CD14-positive monocyte (primary cell): Measurements from ENCODE around the gene PLD6. TPM values are rescaled to one million over a fixed set of nuclear protein-coding genes. Genes with fewer than 3 reads are reported as not detected.

Experiments used
- DNase-seq, 3 donors: peaks; one replicate each; pipeline ENCODE4 v3.0.0-alpha.2; 2011 to 2022
- H2AFZ ChIP-seq: 2 replicates; pipeline ENCODE4 v1.6.0; 2012; ENCODE audit warnings: mild to moderate bottlenecking, low read depth, low read length, inconsistent platforms; ENCODE audit not compliant: insufficient read depth, poor library complexity, severe bottlenecking
- H3K27ac ChIP-seq, 2 donors: 1 replicate in 1 of 2; 2 replicates in 1 of 2; pipeline ENCODE4 v1.5.1; 2012 to 2013; ENCODE audit warnings: low read length in 2 of 2, control low read depth in 1 of 2, inconsistent platforms in 1 of 2, low read depth in 1 of 2, mild to moderate bottlenecking in 1 of 2
- H3K27me3 ChIP-seq, 2 donors: one replicate each; pipeline versions ENCODE4 v1.6.0 to v1.6.1; 2011 to 2013; ENCODE audit warnings: low read length in 2 of 2; ENCODE audit not compliant: control insufficient read depth in 2 of 2, insufficient read depth in 2 of 2
- H3K36me3 ChIP-seq, 2 donors: replicated peaks in 1 of 2; 1 replicate in 1 of 2; 2 replicates in 1 of 2; pipeline versions ENCODE4 v1.5.1 to v1.6.1; 2012 to 2013; ENCODE audit warnings: low read length in 2 of 2, control low read depth in 1 of 2, inconsistent platforms in 1 of 2, mild to moderate bottlenecking in 1 of 2; ENCODE audit not compliant: insufficient read depth in 2 of 2, control insufficient read depth in 1 of 2
- H3K4me1 ChIP-seq, 2 donors: 1 replicate in 1 of 2; 2 replicates in 1 of 2; pipeline versions ENCODE4 v1.5.1 to v1.6.1; 2012 to 2013; ENCODE audit warnings: low read length in 2 of 2, control low read depth in 1 of 2, inconsistent platforms in 1 of 2, mild to moderate bottlenecking in 1 of 2, moderate library complexity in 1 of 2; ENCODE audit not compliant: insufficient read depth in 2 of 2, control insufficient read depth in 1 of 2
- H3K4me2 ChIP-seq: replicated peaks from 2 replicates; pipeline ENCODE3; 2012; ENCODE audit warnings: low read length, moderate library complexity, mild to moderate bottlenecking; ENCODE audit not compliant: poor library complexity, severe bottlenecking; ENCODE audit errors: extremely low read depth
- H3K4me3 ChIP-seq, 3 experiments: fragments of 200-600 bp in 1 of 3; sonication (generic) in 1 of 3; replicated peaks in 1 of 3; 1 replicate in 2 of 3; 2 replicates in 1 of 3; pipeline ENCODE4 v1.5.1; 2011 to 2013; ENCODE audit warnings: low read length in 3 of 3, mild to moderate bottlenecking in 3 of 3, control low read depth in 2 of 3, low read depth in 2 of 3, inconsistent platforms in 1 of 3, moderate library complexity in 1 of 3
- H3K79me2 ChIP-seq: 2 replicates; pipeline ENCODE4 v1.6.0; 2012; ENCODE audit warnings: mild to moderate bottlenecking, control low read depth, inconsistent platforms, low read length, moderate library complexity; ENCODE audit not compliant: insufficient read depth
- H3K9ac ChIP-seq: 2 replicates; pipeline ENCODE4 v1.6.0; 2017; ENCODE audit warnings: low read length, mild to moderate bottlenecking; ENCODE audit not compliant: insufficient read depth, poor library complexity, severe bottlenecking
- H3K9me3 ChIP-seq, 2 donors: replicated peaks in 1 of 2; 1 replicate in 1 of 2; 2 replicates in 1 of 2; pipeline versions ENCODE4 v1.5.1 to v1.6.1; 2012 to 2013; ENCODE audit warnings: low read length in 2 of 2, control low read depth in 1 of 2; ENCODE audit not compliant: control insufficient read depth in 1 of 2, insufficient read depth in 1 of 2
- H4K20me1 ChIP-seq: 2 replicates; pipeline ENCODE4 v1.6.0; 2012; ENCODE audit warnings: mild to moderate bottlenecking, low read length, control low read depth, moderate library complexity; ENCODE audit not compliant: insufficient read depth
- H3K27ac Mint-ChIP-seq, 7 donors: one replicate each; pipeline ENCODE4 v1.8.0; 2020; ENCODE audit warnings: mild to moderate bottlenecking in 7 of 7, mixed read lengths in 7 of 7, moderate library complexity in 6 of 7, inconsistent platforms in 2 of 7
- H3K27me3 Mint-ChIP-seq, 3 donors: one replicate each; pipeline ENCODE4 v1.8.0; 2021 to 2022; ENCODE audit warnings: low read depth in 3 of 3, mild to moderate bottlenecking in 3 of 3, mixed read lengths in 3 of 3, moderate library complexity in 3 of 3, inconsistent platforms in 1 of 3
- H3K36me3 Mint-ChIP-seq, 2 donors: one replicate each; pipeline ENCODE4 v1.8.0; 2020; ENCODE audit warnings: mixed read lengths in 2 of 2, inconsistent platforms in 1 of 2, mild to moderate bottlenecking in 1 of 2
- H3K4me1 Mint-ChIP-seq: one replicate; pipeline ENCODE4 v1.8.0; 2020; ENCODE audit warnings: mild to moderate bottlenecking, mixed read lengths
- H3K4me3 Mint-ChIP-seq, 2 donors: one replicate each; pipeline ENCODE4 v1.8.0; 2020; ENCODE audit warnings: mild to moderate bottlenecking in 2 of 2, mixed read lengths in 2 of 2, moderate library complexity in 1 of 2
- H3K9me3 Mint-ChIP-seq, 7 donors: one replicate each; pipeline ENCODE4 v1.8.0; 2020 to 2022; ENCODE audit warnings: mixed read lengths in 7 of 7, mild to moderate bottlenecking in 6 of 7, moderate library complexity in 6 of 7, inconsistent platforms in 2 of 7
- WGBS: methylation state at CpG from one replicate; pipeline ENCODE4 v1.1.5; 2013; ENCODE audit warnings: missing lambda C conversion rate; ENCODE audit not compliant: insufficient coverage; 5-methylcytosine and 5-hydroxymethylcytosine counted together
- intact Hi-C, 2 donors: fragments of 100-400 bp; cut with micrococcal nuclease; formaldehyde crosslinking; loops; one replicate each; pipeline versions ENCODE4 v1.15.0 to v1.15.1; 2023
- polyA plus RNA-seq, 3 donors: library from polyadenylated mRNA; depleted of rRNA in 1 of 3; unstranded in 2 of 3; stranded (reverse) in 1 of 3; fragments of 300-500 nt in 2 of 3; fragments of >200 nt in 1 of 3; fragmentation: Illumina TruSeq in 2 of 3; gene quantifications; 1 replicate in 2 of 3; 2 replicates in 1 of 3; pipeline ENCODE4 v1.2.3, GENCODE V29; 2012 to 2021
- TF ChIP-seq, protein P1 (sequence below): fragments of 200-600 bp; IDR thresholded peaks from one replicate; pipeline ENCODE4 v1.8.0; 2022; ENCODE audit warnings: antibody characterized with exemption, mild to moderate bottlenecking

PLD6 gene
- polyA plus RNA-seq, 3 donors = 0.16 to 0.76 (median 0.50) TPM

DNA sequence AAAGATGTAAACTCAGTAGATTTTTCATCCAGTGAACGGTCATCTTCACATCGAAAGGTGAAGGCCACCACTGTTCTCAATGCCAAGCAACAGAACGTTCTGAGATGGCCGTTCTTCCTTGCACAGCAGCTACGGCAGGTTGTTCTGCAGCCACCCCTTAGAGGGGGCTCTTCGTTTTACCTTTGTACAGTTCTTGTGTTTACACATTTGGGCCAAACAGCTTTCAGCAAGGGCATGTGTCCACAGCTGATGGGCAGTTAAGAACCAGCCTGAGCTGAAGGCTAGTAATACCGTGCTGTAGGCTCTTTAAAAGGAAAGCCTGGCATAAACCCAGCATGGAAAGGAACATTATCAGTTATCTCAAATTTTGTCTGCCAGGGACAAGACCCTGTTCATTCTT, 15.9 kb downstream of the PLD6 start:
- Mint-ChIP-seq H3K4me1 (peaks cover 18% of the 10 kb centered on the region), H3K9me3 (no peaks in the 10 kb centered on the region), H3K4me3 (no peak overlapping the region), H3K36me3 (peaks cover 19 to 21% of the 10 kb centered on the region in 2 donors), H3K27me3 (no peaks in the 10 kb centered on the region), H3K27ac (no peak overlapping the region)
- TF ChIP-seq, protein P1, sequence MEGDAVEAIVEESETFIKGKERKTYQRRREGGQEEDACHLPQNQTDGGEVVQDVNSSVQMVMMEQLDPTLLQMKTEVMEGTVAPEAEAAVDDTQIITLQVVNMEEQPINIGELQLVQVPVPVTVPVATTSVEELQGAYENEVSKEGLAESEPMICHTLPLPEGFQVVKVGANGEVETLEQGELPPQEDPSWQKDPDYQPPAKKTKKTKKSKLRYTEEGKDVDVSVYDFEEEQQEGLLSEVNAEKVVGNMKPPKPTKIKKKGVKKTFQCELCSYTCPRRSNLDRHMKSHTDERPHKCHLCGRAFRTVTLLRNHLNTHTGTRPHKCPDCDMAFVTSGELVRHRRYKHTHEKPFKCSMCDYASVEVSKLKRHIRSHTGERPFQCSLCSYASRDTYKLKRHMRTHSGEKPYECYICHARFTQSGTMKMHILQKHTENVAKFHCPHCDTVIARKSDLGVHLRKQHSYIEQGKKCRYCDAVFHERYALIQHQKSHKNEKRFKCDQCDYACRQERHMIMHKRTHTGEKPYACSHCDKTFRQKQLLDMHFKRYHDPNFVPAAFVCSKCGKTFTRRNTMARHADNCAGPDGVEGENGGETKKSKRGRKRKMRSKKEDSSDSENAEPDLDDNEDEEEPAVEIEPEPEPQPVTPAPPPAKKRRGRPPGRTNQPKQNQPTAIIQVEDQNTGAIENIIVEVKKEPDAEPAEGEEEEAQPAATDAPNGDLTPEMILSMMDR = no peak
- Histone ChIP-seq H3K79me2 (no peaks in the 10 kb centered on the region), H3K36me3 (peaks cover 0 to 36% of the 10 kb centered on the region in 2 donors), H3K4me1 (peaks cover 8 to 10% of the 10 kb centered on the region in 2 donors), H3K4me3 (no peak overlapping the region), H3K4me2 (no peak overlapping the region), H3K27me3 (no peaks in the 10 kb centered on the region), H3K9me3 (no peaks in the 10 kb centered on the region), H4K20me1 (no peaks in the 10 kb centered on the region), H3K9ac (no peak overlapping the region), H2AFZ (no peak overlapping the region), H3K27ac (no peak overlapping the region)
- no peak for DNase-seq
- intact Hi-C loops = no loop called here
- 98% methylated on average over 7 of the region's 7 CpGs for WGBS

DNA sequence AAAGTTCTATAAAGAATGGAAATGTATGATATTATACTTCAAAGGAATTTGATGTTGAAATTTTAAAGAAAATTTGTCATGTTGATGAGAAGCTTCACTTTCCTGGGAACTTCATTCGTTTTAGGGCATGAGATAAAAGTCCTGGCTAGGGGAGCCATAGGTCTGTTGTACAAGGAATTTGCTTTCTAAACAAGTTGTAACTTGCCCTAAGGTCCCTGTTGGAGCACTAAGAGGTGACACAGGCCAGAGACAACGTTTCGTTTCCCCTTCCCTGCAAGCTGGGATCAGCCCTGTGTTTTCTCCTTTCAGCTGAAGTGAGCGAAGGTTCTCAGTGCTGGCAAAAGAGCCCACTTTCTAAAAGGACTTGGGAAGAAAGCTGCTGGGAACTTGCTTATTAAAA, 16.6 kb downstream of the PLD6 start:
- TF ChIP-seq, protein P1 = no peak
- Histone ChIP-seq H3K36me3 (peaks cover 1 to 36% of the 10 kb centered on the region in 2 donors), H3K4me2 (no peak overlapping the region), H3K4me3 (no peak overlapping the region), H3K9ac (no peak overlapping the region), H3K27me3 (no peaks in the 10 kb centered on the region), H4K20me1 (no peaks in the 10 kb centered on the region), H3K27ac (no peak overlapping the region), H3K4me1 (peaks cover 14 to 17% of the 10 kb centered on the region in 2 donors), H2AFZ (no peak overlapping the region), H3K79me2 (no peaks in the 10 kb centered on the region), H3K9me3 (no peaks in the 10 kb centered on the region)
- DNase-seq = no peak
- H3K4me1 Mint-ChIP-seq = peaks cover 24% of the 10 kb centered on the region
- 62% methylated on average over 3 of the region's 4 CpGs for WGBS
- H3K36me3 Mint-ChIP-seq = peaks cover 21 to 26% of the 10 kb centered on the region in 2 donors
- H3K4me3 Mint-ChIP-seq = no peak overlapping the region
- H3K9me3 Mint-ChIP-seq = no peaks in the 10 kb centered on the region
- intact Hi-C loops = no loop called here
- no peaks in the 10 kb centered on the region for H3K27me3 Mint-ChIP-seq
- H3K27ac Mint-ChIP-seq = no peak overlapping the region
